H1 (cell line): ENCODE results near the gene CUBN.

Source experiments
- CBX5 ChIP-seq: fragments of 300-800, 300-1000 bp; sonication (generic); IDR thresholded peaks from 2 replicates; pipeline ENCODE4 v1.7.1; 2016; ENCODE audit warnings: antibody characterized with exemption, low read length, low read depth
- CTCF ChIP-seq, 3 experiments: IDR thresholded peaks; 1 replicate in 2 of 3; 2 replicates in 1 of 3; pipeline versions ENCODE4 v1.5.1 to v1.6.1; 2011; ENCODE audit warnings: low read length in 3 of 3, mild to moderate bottlenecking in 3 of 3, inconsistent platforms in 2 of 3, low read depth in 1 of 3, moderate library complexity in 1 of 3; ENCODE audit not compliant: insufficient read depth in 1 of 3; ENCODE audit errors: control extremely low read depth in 1 of 3
- EGR1 ChIP-seq: IDR thresholded peaks from 2 replicates; pipeline ENCODE4 v1.6.1; 2011; ENCODE audit warnings: low read depth, low read length, borderline replicate concordance
- EP300 ChIP-seq, 2 experiments: IDR thresholded peaks; 1 replicate in 1 of 2; 2 replicates in 1 of 2; pipeline ENCODE4 v1.6.1; 2011 to 2012; ENCODE audit warnings: low read depth in 2 of 2, low read length in 2 of 2, mild to moderate bottlenecking in 2 of 2, borderline replicate concordance in 1 of 2, inconsistent platforms in 1 of 2, moderate library complexity in 1 of 2
- EZH2 ChIP-seq: fragments of 200-600 bp; sonication (generic); IDR thresholded peaks from 2 replicates; pipeline ENCODE4 v1.7.1; 2012; ENCODE audit warnings: low read depth, mild to moderate bottlenecking, moderate library complexity, low read length, inconsistent platforms; ENCODE audit not compliant: severe bottlenecking
- GABPA ChIP-seq: IDR thresholded peaks from 2 replicates; pipeline ENCODE4 v1.6.1; 2011; ENCODE audit warnings: mild to moderate bottlenecking, low read length, moderate library complexity, borderline replicate concordance; ENCODE audit not compliant: insufficient read depth
- HDAC6 ChIP-seq: IDR thresholded peaks from one replicate; pipeline ENCODE4 v1.7.1; 2012; ENCODE audit warnings: low read depth, mild to moderate bottlenecking, inconsistent platforms, low read length, moderate library complexity
- MAX ChIP-seq: IDR thresholded peaks from 2 replicates; pipeline ENCODE4 v1.6.1; 2012; ENCODE audit warnings: inconsistent platforms
- NANOG ChIP-seq: IDR thresholded peaks from 2 replicates; pipeline ENCODE4 v1.6.1; 2011; ENCODE audit warnings: low read length, low read depth, mild to moderate bottlenecking, inconsistent platforms; ENCODE audit not compliant: insufficient read depth, poor library complexity, severe bottlenecking
- POLR2A ChIP-seq, 2 experiments: IDR thresholded peaks; 1 replicate in 1 of 2; 2 replicates in 1 of 2; pipeline ENCODE4 v1.6.1; 2011; ENCODE audit warnings: low read depth in 2 of 2, low read length in 2 of 2, mild to moderate bottlenecking in 2 of 2; ENCODE audit errors: control extremely low read depth in 1 of 2
- POLR2AphosphoS5 ChIP-seq: IDR thresholded peaks from 2 replicates; pipeline ENCODE4 v1.6.1; 2011; ENCODE audit warnings: low read depth, low read length
- SIN3A ChIP-seq, 2 experiments: IDR thresholded peaks in 1 of 2; conservative IDR thresholded peaks in 1 of 2; 2 replicates each; pipeline ENCODE4 v1.6.1; 2011 to 2012; ENCODE audit warnings: low read length in 2 of 2, improper control_type of control experiment in 1 of 2, low read depth in 1 of 2, mild to moderate bottlenecking in 1 of 2
- SP4 ChIP-seq: IDR thresholded peaks from 2 replicates; pipeline ENCODE4 v1.6.1; 2012; ENCODE audit warnings: low read length, inconsistent platforms
- TEAD4 ChIP-seq: IDR thresholded peaks from 2 replicates; pipeline ENCODE4 v1.6.1; 2012; ENCODE audit warnings: low read depth, low read length, inconsistent platforms, mixed read lengths

GRCh38 chr10:16819026-16819425, 310.6 kb downstream of the CUBN start:
- no peak for TF ChIP-seq CTCF (IDR thresholded peaks at IDR 0.05; ENCODE audit: control extremely low read depth in 1 of 3, insufficient read depth in 1 of 3, low read depth in 1 of 3, low read length in 3 of 3)
- no peak for TF ChIP-seq CBX5
- TF ChIP-seq SIN3A (conservative IDR thresholded peaks at IDR 0.05 in 1 of 2, IDR thresholded peaks at IDR 0.05 in 1 of 2; ENCODE audit: low read depth in 1 of 2, low read length in 2 of 2) = no peak
- no peak for TF ChIP-seq POLR2AphosphoS5
- TF ChIP-seq GABPA = no peak
- no peak for TF ChIP-seq MAX
- TF ChIP-seq POLR2A (IDR thresholded peaks at IDR 0.05; ENCODE audit: control extremely low read depth in 1 of 2, low read depth in 2 of 2, low read length in 2 of 2) = no peak
- no peak for TF ChIP-seq TEAD4
- TF ChIP-seq NANOG = no peak
- TF ChIP-seq EGR1 = no peak
- no peak for TF ChIP-seq HDAC6
- TF ChIP-seq EP300 (IDR thresholded peaks at IDR 0.05; ENCODE audit: borderline replicate concordance in 1 of 2, low read depth in 2 of 2, low read length in 2 of 2) = no peak
- TF ChIP-seq SP4 = no peak
- no peak for TF ChIP-seq EZH2
